Esophagus squamous epithelium (tissue), 4 donors: Measurements from ENCODE around the gene TMEM239.

Experiments used
- CTCF ChIP-seq, 6 experiments: fragments of 450-650 bp in 4 of 6; fragments of 200-600 bp in 2 of 6; sonication (generic) in 2 of 6; IDR thresholded peaks; one replicate each; pipeline ENCODE4 v1.5.1; 2016 to 2019; ENCODE audit warnings: antibody characterized with exemption in 6 of 6, mild to moderate bottlenecking in 4 of 6, moderate library complexity in 4 of 6
- POLR2A ChIP-seq, 4 donors: fragments of 450-650 bp; IDR thresholded peaks; one replicate each; pipeline ENCODE4 v1.6.1; 2017; ENCODE audit warnings: antibody characterized with exemption in 4 of 4, mild to moderate bottlenecking in 4 of 4, moderate library complexity in 3 of 4

GRCh38 chr20:2812189-2812588 is 4.0 kb upstream of the TMEM239 start:
- no peak for TF ChIP-seq CTCF (IDR thresholded peaks at IDR 0.05)
- no peak for TF ChIP-seq POLR2A (IDR thresholded peaks at IDR 0.05)
